ENCODE measurements around the gene AKT1S1.

GRCh38 chr19:49884760-49885159 lies 7.6 kb upstream of the AKT1S1 start:
- no peak for TF ChIP-seq ZNF446 (CRISPR knock-in tag; IDR thresholded peaks at IDR 0.05)
- TF ChIP-seq USF2 (IDR thresholded peaks at IDR 0.05; ENCODE audit: low read depth, low read length): no peak
- no peak for TF ChIP-seq USF2 (CRISPR knock-in tag; IDR thresholded peaks at IDR 0.05; ENCODE audit: borderline replicate concordance)
- TF ChIP-seq CTCF (CRISPR knock-in tag; IDR thresholded peaks at IDR 0.05): no peak
- no peak for TF ChIP-seq CBX1 (IDR thresholded peaks at IDR 0.05; ENCODE audit: low read depth)
- no peak for TF ChIP-seq ASH2L (IDR thresholded peaks at IDR 0.05; ENCODE audit: insufficient read length, low read depth, low read length)
- TF ChIP-seq ZNF253 (CRISPR knock-in tag; IDR thresholded peaks at IDR 0.05; ENCODE audit: borderline replicate concordance): no peak
- no peak for TF ChIP-seq EED (CRISPR knock-in tag; IDR thresholded peaks at IDR 0.05)
- TF ChIP-seq IRF9 (CRISPR knock-in tag; IDR thresholded peaks at IDR 0.05; ENCODE audit: borderline replicate concordance): no peak
- TF ChIP-seq PTBP1 (IDR thresholded peaks at IDR 0.05; ENCODE audit: low read depth, low read length, poor library complexity, severe bottlenecking): no peak
- no peak for TF ChIP-seq MXD3 (CRISPR knock-in tag; IDR thresholded peaks at IDR 0.05)
